GM11168 (cell line): ENCODE results near the gene RPS6KL1.

Source experiments
- in situ Hi-C: fragments of 300-500 bp; cut with MboI; formaldehyde crosslinking; loops from one replicate; pipeline ENCODE4 v1.12.0; 2022; ENCODE audit warnings: low sequenced_read_pairs; ENCODE audit not compliant: unreplicated experiment

Gene RPS6KL1

DNA sequence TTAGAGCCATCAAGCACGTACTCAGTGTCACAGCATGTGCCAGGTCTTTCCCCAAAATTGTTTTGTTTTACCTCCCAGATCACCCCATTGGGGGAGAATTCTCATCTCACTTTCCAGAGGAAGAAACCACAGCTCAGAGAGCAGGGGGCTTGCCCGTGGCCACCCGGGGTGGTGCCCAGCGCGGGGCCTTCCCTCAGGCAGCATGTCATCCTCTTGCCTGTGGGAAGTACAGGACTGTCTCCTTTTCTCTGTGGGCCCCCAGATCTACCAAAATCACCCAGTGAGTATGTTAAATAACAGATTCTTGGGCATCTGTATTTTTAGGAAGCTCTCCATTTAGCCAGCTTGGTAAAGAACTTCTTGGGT is 5.9 kb downstream of the RPS6KL1 start:
- in situ Hi-C loops = no loop called here

DNA sequence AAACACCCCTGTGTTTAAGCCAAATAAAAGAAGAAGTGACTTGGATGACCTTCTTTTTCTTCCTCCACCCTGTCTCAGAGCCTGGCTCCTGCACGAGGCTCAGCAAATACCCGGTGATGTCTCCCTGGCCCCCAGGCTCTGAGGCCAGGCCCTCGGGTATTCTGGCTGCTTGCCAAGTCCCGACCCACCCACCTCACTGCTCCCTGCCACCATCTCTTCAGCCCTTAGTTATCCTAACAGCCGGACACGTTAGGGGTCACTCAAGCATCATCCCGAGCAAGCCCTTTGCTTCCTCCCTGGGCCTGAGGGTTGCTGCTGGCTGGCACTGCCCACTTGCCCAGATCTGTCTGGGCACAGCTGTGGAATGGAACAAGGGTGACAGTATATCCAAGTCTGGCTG is 7.2 kb downstream of the RPS6KL1 start:
- in situ Hi-C loops = no loop called here

DNA sequence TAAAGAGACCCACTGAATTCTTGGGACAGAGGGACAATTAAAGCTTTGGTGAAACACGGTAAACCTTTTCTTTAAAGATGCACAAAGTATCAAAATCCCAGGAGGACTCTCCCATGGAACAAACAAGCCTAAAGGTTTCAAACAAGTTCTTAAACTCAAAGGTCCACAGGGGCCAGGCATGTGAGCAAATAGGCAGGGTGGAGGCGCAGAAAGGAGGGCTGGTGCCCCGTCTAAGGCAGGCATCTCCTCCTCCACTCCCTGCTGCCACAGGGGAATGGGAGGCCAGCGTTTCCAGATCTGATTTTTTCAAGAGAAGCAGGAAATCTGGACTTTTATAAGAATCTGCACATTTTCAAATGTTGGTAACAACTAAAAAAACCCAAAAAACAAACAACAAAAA is 7.6 kb downstream of the RPS6KL1 start:
- in situ Hi-C loops = no loop called here

DNA sequence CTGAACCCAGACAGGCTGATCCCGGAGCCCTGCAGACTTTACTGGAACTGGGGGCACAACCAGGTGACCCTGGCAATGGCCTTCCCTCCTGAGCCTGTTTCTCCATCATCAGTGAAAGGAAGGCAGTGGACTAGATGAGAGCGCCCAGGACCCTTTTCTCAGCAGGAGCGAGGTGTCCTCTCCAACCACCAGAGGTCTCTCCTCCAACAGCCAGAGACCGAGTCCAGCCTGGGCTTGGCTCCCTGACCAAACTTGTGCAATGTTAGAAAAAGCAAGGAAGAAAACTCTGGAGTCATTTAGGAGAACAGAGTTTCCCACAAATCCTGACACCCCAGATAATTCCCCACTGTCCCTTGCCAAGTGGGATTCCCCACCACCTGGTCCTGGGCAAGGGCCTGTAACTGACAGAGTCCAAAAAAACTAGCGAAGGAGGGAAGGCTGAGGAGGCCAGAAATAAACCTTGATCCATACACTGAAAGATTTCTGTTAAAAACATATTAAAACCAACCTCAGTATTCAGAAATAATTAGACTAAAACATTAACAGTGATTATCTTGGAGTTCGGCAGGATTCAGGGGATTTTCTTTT is 9.0 kb downstream of the RPS6KL1 start:
- in situ Hi-C loops = no loop called here

DNA sequence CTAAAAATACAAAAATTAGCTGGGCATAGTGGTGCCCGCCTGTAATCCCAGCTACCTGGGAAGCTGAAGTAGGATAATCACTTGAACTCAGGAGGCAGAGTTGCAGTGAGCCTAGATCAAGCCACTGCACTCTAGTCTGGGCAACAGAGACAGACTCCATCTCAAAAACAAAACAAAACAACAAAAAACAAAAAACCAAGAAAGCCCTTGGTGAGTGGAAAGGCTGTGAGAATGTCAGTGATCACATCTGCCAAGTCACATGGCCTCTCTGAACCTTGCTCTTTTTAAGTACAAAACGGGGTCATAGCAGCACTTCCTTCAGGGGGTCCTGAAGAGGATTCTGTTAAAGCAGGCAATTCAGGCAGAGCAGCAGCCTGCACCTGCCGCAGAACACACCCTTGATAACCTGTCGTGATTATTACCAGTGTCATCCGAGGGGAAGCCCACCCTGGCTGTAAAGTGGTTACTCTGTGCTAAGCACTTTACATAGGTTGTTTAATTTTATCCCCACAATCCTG is 9.6 kb downstream of the RPS6KL1 start:
- in situ Hi-C loops = no loop called here

DNA sequence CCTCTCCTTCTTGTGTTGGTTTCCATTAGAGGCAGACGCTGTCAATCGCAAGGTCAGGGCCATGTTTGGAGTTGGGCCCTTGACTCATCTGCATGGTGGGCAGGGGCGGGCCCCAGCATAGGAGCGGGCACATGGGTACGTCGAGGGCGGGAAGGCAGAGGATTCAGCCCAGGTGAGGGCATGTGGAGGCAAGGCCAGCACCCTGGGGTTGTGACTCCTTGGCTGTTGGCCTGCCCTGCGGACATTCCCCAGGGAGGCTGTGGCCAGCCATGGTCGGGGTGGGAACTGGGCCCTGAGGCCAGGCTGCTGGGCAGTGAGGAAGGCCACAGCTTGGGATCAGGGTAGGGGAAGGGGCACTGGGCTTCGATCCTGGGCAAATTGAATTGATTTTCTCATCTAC is 10.3 kb downstream of the RPS6KL1 start:
- in situ Hi-C loops = no loop called here

DNA sequence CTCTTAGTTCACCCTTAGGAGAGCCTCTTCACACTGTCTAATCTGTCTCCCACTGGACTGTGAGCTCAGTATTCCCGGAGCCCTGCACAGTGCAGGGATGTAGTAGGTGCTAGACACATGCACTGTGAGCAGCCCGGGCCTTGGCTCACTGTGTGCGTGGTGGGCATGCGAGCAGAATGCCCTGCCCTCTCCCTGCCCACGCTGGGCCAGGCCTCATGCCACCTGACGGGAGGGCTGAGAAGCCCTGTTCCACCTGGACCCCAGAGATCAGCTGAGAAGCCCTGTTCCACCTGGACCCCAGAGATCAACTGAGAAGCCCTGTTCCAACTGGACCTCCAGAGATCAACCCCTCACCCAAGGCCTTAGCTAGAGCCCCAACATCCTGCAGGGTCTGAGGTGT is 10.9 kb downstream of the RPS6KL1 start:
- in situ Hi-C loops = no loop called here

DNA sequence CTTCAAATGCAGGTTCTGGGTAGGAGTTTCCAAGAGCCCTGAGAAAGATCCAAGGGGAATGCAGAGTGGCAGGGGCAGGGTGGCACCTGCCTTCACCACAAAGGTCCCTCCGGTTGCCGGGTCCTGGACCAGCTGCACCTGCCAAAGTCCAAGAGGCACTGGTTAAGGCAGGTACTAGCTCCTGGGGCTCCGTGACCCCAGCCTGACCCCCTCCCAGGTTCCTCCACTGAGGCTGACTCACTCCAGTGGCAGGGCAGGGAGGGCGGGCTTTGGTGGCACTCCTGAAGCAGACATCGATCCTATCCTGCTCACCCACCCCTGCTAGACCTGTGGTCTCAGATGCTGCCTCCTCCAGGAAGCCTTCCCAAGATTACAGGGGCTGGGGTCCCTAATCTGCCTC is 11.4 kb downstream of the RPS6KL1 start:
- in situ Hi-C loops = no loop called here

DNA sequence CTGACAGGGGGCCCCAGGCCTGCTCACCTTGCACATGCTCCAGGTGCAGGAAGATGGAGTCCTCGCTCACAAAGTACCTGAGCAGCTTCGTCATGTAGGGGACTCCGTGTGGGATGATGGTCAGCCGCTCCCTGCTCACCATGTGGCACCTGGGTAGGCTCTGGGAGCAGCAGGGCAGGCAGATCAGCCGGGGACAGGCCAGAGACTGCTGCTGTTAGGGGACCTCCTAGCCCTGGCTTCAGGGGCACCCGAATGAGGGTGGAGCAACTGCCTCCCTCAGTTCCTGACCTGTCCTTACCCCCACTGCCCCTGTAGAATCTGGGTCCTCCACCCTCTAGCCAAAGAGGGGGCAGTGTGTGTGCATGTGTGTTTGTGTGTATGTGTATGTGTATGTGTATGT is 11.8 kb downstream of the RPS6KL1 start:
- in situ Hi-C loops = no loop called here

DNA sequence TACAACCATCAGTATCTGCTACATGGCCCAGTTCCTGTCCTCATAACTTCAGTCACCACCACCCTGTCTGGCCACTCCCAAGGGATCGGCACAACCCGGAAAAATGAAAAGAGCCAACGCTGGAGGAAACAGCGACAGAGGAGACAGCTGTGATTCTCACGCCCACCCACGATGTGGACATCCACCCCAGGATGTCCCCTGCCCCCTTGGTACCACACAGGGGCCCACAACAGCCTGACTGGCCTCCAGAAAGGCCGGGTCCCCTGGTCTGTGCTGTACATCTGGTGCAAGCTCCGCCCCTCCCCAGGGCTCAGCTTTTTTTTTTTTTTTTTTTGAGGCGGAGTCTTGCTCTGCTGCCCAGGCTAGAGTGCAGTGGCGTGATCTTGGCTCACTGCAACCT is 12.5 kb downstream of the RPS6KL1 start:
- in situ Hi-C loops = no loop called here

DNA sequence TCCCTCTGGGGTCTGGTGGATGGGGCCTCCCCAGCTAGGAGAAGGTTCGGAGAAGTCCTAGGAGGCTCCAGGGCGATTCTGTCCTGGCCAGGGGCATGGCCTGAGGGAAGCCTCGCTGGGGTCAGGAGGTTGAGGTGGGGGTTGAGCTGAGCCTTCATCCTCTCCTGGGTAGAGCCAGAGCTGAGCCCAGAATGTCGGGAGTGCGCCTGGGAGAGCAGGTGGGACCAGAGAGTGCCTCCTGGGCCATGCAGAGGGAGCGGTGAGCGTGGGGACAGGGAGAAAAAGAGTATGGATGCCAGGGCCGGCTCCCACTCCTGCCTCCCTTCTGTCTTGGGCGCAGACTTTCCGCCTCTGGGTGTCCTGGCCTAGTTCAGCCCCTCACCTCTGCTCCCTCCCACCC is 13.1 kb downstream of the RPS6KL1 start:
- in situ Hi-C loops = no loop called here

DNA sequence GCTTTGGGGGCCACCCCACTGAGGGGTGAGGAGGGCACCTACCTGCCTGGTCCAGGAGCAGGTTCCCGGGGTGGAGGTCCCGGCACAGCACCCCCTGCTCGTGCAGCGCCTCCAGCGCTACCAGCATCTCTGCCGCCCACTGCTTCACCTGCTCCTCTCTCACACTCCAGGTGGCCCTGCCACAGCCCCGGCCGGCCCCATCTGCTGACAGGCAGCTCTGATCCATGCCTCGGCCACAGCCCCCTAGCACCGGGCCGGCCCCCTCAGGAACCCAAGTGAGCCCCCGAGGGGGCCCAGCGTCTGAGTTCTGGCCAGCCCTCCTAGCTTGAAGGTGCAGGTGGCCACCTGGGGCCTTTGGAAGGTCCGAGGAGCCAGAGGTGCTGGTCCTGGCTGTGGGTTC is 13.6 kb downstream of the RPS6KL1 start:
- in situ Hi-C loops = no loop called here

DNA sequence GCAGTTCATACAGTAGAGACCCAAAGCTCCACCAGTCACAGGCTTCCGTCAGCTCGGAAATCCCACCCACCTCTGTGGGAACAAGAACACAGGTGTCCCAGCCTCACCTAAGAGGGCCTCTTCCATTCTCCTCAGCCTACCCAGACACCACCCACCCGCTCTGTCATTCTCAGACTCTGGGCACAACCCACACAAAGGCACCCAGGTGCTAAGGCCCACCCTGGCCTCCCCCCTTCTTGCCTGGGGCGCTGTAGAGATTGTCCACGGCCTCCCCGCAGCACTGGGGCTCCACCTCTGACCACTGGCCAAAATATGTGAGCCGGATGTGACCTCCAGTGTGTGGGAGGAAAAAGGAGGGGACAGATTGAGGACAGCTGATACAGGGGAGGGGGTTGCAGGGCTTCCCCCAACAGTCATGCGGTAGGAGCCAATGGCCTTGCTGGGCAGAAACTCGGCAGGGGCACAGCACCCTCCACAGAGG is 14.2 kb downstream of the RPS6KL1 start:
- in situ Hi-C loops = no loop called here

DNA sequence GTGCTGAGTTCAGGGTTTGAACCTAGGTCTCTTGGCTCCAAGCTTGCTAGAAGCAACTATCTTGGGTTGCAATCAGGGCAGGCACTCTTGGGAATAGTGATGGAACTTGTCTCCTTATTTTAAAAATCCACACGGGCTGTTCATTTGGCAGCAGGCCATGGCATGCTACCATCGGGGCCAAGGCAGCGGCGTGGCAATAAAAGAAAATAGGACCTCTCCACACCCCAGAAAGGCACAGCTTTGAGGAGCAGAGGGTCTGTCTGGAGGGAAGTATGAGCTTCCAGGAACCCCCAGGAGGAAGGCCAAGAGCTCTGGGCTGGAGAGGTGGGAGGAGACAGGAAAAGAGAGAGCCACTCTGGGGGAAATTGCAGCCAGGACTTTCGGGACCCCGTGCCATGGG is 15.3 kb downstream of the RPS6KL1 start:
- in situ Hi-C loops = no loop called here

DNA sequence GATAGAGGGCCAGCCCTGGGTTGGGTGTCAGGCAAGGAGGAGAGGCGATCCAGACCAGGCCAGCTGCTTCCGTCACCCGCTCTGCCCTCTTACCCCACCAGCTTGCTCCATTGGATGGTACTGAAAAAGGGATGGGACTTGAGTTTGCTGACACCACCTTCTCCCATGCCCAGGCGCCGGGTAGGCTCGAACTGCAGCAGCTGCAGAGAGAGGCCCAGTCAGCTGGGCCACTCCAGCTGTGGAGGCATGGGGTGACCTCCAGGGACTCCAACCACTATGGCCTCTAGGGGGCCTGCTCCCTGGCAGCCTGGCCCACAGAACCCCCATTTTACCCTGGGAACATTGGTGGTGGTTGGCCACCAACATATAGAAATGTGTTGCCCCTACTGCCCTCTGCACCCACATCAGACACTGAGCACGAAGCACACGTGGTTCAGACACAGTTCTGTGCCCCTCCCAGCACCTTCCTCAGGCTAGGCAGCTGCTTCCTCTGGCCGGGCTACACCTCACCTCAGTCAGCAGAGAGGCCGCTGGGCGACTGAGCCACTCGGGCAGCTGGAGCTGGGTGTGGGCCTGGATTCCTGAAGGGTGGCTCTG is 16.0 kb downstream of the RPS6KL1 start:
- in situ Hi-C loops = no loop called here

DNA sequence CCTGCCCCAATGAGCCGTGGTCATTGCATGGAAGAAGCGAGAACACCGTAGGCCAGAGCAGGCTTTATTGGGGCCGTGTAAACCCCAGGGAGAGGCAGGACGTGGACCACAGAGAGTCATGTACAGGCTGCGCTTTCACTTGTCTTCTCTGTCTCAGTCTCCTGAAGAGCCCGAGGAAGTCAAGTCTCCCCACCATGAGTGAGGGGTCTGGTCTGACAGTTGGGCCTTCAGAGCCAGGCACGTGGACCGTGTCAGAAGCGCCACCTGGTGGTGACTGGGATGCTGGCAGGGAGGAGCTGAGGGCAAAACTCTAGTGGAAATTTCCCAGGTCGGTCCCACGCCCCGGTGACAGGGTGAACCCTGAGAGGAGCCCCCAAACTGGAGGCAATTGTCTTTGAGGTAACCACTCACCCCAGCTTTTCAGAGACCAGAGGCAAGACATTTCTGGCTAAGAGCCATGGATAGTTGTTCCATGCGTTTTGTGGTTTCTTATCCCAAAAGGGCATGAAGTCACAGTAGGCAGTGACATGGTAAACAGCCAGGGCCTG is 17.4 kb downstream of the RPS6KL1 start:
- in situ Hi-C loops = no loop called here

DNA sequence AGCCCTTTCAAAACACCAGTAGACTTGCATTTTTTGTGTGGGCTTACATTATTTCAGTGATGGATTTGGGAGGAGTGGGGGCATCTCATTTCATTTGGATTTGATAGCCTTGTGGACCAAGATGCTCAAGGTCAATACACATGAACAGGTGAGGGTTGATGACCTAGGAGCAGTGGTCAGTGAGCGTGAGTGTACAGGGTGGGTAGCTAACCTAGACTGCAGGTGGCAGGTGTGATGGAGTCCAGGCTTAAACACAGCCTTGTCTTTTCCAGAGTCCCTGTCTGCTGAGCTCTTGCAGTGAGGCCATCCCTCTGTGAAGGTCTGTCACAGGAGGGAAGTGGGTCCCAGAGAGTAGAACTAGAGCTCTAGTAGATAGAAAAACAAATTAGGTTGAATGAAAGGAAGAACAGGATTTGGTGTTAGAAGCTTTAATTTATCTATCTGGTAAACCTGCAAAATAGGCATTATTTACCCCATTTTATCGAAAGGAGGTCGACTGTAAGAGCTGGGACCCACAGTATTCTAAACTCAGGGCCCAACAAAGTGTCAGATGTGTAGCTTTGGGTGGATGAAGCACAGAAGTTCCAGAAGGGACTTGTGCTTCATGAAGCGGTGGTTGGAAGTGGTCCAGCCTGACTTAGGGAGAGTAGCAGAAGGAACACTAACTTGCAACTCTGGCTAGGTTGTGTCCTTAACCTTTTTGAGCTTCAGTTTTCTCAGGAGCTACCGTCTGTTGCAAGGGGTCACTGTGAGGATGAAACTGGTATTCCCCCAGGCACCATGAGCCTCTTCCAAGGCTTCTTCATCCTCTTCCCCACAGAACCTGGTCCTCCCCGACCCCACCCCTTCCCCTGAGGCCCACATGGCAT is 18.2 kb downstream of the RPS6KL1 start:
- in situ Hi-C loops = loop anchor here (5.0 kb wide), 1 partner anchor 38 kb away; no protein-coding TSS in a partner anchor

DNA sequence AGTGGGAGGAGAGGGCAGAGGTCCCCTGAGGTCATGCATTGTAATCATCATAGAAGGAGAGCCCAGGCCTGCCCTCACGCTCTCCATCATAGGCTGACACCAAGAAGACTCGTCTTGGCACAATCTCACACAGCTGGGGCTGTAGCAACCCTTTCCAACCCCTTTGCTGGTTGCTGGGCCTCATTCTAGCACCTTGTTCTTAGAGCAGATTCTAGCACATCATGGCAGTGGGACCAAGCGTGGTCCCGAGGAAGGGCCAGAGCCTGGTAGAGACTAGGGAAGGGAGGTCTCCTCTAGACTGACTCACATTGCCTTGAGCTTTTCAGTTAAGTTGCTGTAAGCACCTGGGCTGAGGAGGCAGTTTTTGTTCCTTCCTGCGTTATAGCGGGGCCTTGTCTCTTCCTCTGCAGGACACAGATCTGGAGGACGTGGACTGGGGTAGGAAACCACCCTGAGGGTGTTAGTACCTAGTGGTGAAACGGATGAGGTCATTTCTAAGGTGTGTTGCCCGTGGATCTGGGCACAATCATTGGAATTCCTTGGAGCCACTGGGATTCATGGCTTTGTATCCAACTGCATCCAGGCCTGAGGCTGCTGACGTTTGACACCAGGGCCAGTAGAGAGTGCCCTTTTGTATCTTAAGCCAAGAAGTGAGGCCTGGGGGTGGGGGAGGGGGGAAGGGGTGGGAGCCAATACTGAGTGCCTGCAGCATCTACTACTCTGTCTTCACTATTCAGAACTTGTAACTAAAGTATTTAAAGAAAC is 19.9 kb downstream of the RPS6KL1 start:
- in situ Hi-C loops = loop anchor here (5.0 kb wide), 1 partner anchor 36 kb away; no protein-coding TSS in a partner anchor

DNA sequence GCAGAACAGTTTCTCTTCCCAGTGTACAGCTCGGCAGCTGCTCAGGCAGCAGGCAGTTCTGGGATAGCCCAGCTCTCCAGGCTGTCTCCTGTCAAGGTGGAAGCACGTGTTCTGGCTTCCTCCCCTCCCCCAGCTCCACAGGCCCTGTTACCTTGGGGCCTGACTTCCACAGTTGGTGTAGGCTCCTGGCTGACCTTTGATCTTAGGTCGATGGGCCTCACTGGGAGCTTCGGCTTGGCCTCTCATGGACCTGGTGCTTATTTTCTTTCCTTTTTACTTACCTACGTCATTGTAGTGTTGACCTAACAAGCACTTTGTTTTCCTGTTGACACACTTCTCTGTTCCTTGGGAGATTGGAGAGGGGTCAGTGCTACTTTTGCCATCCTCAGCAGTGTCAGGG is 24.4 kb downstream of the RPS6KL1 start:
- in situ Hi-C loops = no loop called here

DNA sequence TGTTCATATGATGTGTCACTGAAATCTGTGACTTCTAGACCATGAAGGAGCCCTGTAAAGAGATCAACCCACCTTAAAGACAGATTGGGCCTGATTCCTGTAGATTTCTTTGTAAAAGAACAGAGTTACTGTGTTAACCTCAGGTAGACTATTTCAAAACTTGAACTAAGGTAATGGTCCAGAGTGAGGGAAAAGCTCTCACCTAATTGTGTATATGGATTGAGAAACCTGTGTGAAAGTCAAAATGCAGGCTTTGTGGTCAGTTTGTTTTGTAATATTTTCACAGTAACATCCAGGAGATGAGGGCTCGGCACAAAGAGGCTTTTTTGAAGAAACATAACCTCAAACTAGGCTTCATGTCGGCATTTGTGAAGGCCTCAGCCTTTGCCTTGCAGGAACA is 25.0 kb downstream of the RPS6KL1 start:
- in situ Hi-C loops = no loop called here
